HepG2 (cell line): ENCODE results near the gene TBC1D22A. TPM values are rescaled to one million over a fixed set of nuclear protein-coding genes. Genes with fewer than 3 reads are reported as not detected.

Experiments used
- ATAC-seq: fragments of 200-7000 bp; cut with Tn5 transposase; 3 replicates; pipeline ENCODE4 v1.9.1; 2020; ENCODE audit warnings: mild to moderate bottlenecking, moderate library complexity
- BruUV-seq: library from RNA; stranded (reverse); fragments of 400-500 nt; replicated peaks from 2 replicates; lab custom pipeline; 2021; lab: Mats Ljungman, UMichigan
- CTCF ChIA-PET: fragments of 300-600 bp; formaldehyde crosslinking; extraction: SDS; loops from one replicate; lab custom pipeline; 2021; ENCODE audit warnings: low total read pairs, inconsistent platforms, low intra/inter-chr PET ratio; lab: Yijun Ruan, JAX
- POLR2A ChIA-PET: fragments of 350-600 bp; sonication (Branson Sonifier 250); formaldehyde crosslinking; loops from one replicate; lab custom pipeline; 2020; ENCODE audit warnings: antibody characterized with exemption, inconsistent platforms; lab: Yijun Ruan, JAX
- DNase-seq: peaks from one replicate; pipeline ENCODE4 v3.0.0-alpha.2; 2015; ENCODE audit warnings: low spot score
- FAIRE-seq: peaks from 3 replicates; lab custom pipeline; 2011; peaks lifted over from hg19 to GRCh38; lab: Jason Lieb, UNC
- H2AFZ ChIP-seq: one replicate; pipeline ENCODE4 v1.6.1; 2011; ENCODE audit warnings: low read length, inconsistent platforms
- H3K27ac ChIP-seq: fragments of 300-600 bp; 3 replicates; pipeline ENCODE4 v1.8.0; 2011; ENCODE audit warnings: mixed run types, mild to moderate bottlenecking, mixed read lengths, low read length, inconsistent platforms; ENCODE audit not compliant: insufficient read depth; ENCODE audit errors: extremely low read length
- H3K27me3 ChIP-seq, 2 experiments: fragments of 200-600 bp in 1 of 2; 2 replicates in 1 of 2; 3 replicates in 1 of 2; pipeline versions ENCODE4 v1.6.0 to v1.8.0; 2011; ENCODE audit warnings: low read length in 2 of 2, mild to moderate bottlenecking in 2 of 2, moderate library complexity in 2 of 2, inconsistent platforms in 1 of 2; ENCODE audit not compliant: insufficient read depth in 2 of 2, control insufficient read depth in 1 of 2
- H3K36me3 ChIP-seq, 2 experiments: fragments of 200-600 bp in 1 of 2; replicated peaks in 1 of 2; 2 replicates in 1 of 2; 3 replicates in 1 of 2; pipeline versions ENCODE4 v1.5.1 to v1.8.0; 2011; ENCODE audit warnings: low read length in 2 of 2, inconsistent platforms in 1 of 2; ENCODE audit not compliant: insufficient read depth in 2 of 2, control insufficient read depth in 1 of 2
- H3K4me1 ChIP-seq: 2 replicates; pipeline ENCODE4 v1.5.1; 2012; ENCODE audit warnings: low read length, inconsistent platforms; ENCODE audit not compliant: insufficient read depth
- H3K4me2 ChIP-seq: 2 replicates; pipeline ENCODE4 v1.6.0; 2011; ENCODE audit warnings: low read depth, low read length, inconsistent platforms
- H3K4me3 ChIP-seq, 3 experiments: fragments of 200-600 bp in 1 of 3; sonication (generic), shearing (Covaris generic) in 1 of 3; replicated peaks in 1 of 3; 2 replicates each; pipeline ENCODE4 v1.5.1; 2011 to 2016; ENCODE audit warnings: low read length in 3 of 3, inconsistent platforms in 2 of 3, low read depth in 2 of 3, mild to moderate bottlenecking in 2 of 3, control low read depth in 1 of 3, mixed read lengths in 1 of 3; ENCODE audit not compliant: insufficient read depth in 1 of 3
- H3K79me2 ChIP-seq: one replicate; pipeline ENCODE4 v1.6.1; 2011; ENCODE audit warnings: low read length, inconsistent platforms; ENCODE audit not compliant: insufficient read depth
- H3K9ac ChIP-seq: 2 replicates; pipeline ENCODE4 v1.6.0; 2011; ENCODE audit warnings: mild to moderate bottlenecking, low read depth, low read length, inconsistent platforms; ENCODE audit not compliant: insufficient read depth
- H3K9me3 ChIP-seq: 2 replicates; pipeline ENCODE4 v1.5.1; 2012; ENCODE audit warnings: mild to moderate bottlenecking, low read length
- H4K20me1 ChIP-seq: 2 replicates; pipeline ENCODE4 v1.6.0; 2011; ENCODE audit warnings: inconsistent platforms, mild to moderate bottlenecking, low read length, moderate library complexity; ENCODE audit not compliant: insufficient read depth
- NCOA5 ChIP-seq: sonication (generic); formaldehyde crosslinking; IDR thresholded peaks from 2 replicates; pipeline ENCODE4 v1.4.0; 2020; ENCODE audit warnings: missing genetic modification reagents
- SOX5 ChIP-seq: IDR thresholded peaks from 2 replicates; pipeline ENCODE4 v1.6.1; 2016; ENCODE audit warnings: borderline replicate concordance
- USF2 ChIP-seq, 2 experiments: sonication (generic) in 1 of 2; formaldehyde crosslinking in 1 of 2; IDR thresholded peaks; 2 replicates each; pipeline versions ENCODE4 v1.5.1 to v1.6.1; 2011 to 2020; ENCODE audit warnings: borderline replicate concordance in 1 of 2, low read depth in 1 of 2, low read length in 1 of 2, mild to moderate bottlenecking in 1 of 2, missing genetic modification reagents in 1 of 2, moderate library complexity in 1 of 2
- ZHX2 ChIP-seq, 2 experiments: sonication (generic) in 1 of 2; formaldehyde crosslinking in 1 of 2; IDR thresholded peaks; 2 replicates each; pipeline versions ENCODE4 v1.6.1 to v1.9.0; 2014 to 2022; ENCODE audit warnings: antibody characterized with exemption in 1 of 2, borderline replicate concordance in 1 of 2, inconsistent platforms in 1 of 2, low read depth in 1 of 2, missing genetic modification reagents in 1 of 2
- ZMAT3 ChIP-seq: sonication (generic); formaldehyde crosslinking; conservative IDR thresholded peaks from 2 replicates; pipeline ENCODE4 v1.7.0; 2021; ENCODE audit warnings: missing genetic modification reagents
- WGBS: methylation state at CpG from one replicate; pipeline ENCODE4 v1.1.6; 2017; ENCODE audit warnings: low lambda C conversion rate; 5-methylcytosine and 5-hydroxymethylcytosine counted together
- in situ Hi-C: cut with HindIII; loops from 2 replicates; pipeline ENCODE4 v1.10.0; 2017; ENCODE audit warnings: low pct_unique_long_range_greater_than_20kb; ENCODE audit not compliant: extremely low pct_ligation_motif_present
- intact Hi-C: fragments of 100-400 bp; cut with micrococcal nuclease; formaldehyde crosslinking; loops from one replicate; pipeline ENCODE4 v1.10.0; 2022; ENCODE audit not compliant: unreplicated experiment
- polyA plus RNA-seq, 8 experiments: library from polyadenylated mRNA; depleted of rRNA in 3 of 8; stranded (reverse) in 7 of 8; unstranded in 1 of 8; fragments of >200 nt; fragmentation: Illumina TruSeq in 4 of 8; extraction: Trizol in 4 of 8; gene quantifications; 2 replicates each; pipeline versions ENCODE4 v1.2.1 to v1.2.3, GENCODE V29; 2011 to 2016; ENCODE audit warnings: low read depth in 4 of 8, missing spikeins in 1 of 8, mixed read lengths in 1 of 8; ENCODE audit not compliant: insufficient read depth in 1 of 8
- total RNA-seq, 5 experiments: library from RNA; depleted of rRNA; stranded (reverse); fragments of >200 nt; fragmentation: Illumina TruSeq; extraction: Trizol; gene quantifications; 2 replicates each; pipeline ENCODE4 v1.2.3, GENCODE V29; 2016; ENCODE audit warnings: low read depth in 1 of 5
- TF ChIP-seq, protein P1 (sequence below): sonication (generic); formaldehyde crosslinking; IDR thresholded peaks from 2 replicates; pipeline ENCODE4 v1.8.1; 2023; ENCODE audit warnings: mild to moderate bottlenecking, missing genetic modification reagents
- TF ChIP-seq, protein P2 (sequence below): sonication (generic); formaldehyde crosslinking; IDR thresholded peaks from 2 replicates; pipeline ENCODE4 v1.5.1; 2020; ENCODE audit warnings: missing genetic modification reagents, mild to moderate bottlenecking, borderline replicate concordance
- TF ChIP-seq, protein P3 (sequence below): sonication (generic); formaldehyde crosslinking; IDR thresholded peaks from 2 replicates; pipeline ENCODE4 v1.4.0; 2020; ENCODE audit warnings: missing genetic modification reagents

TBC1D22A gene
- total and polyA plus RNA-seq, 2 of the 13 experiments (the other 11 are each of a cell fraction or from before 2014, with no cell fraction given), result 17.3 to 18.0 TPM

- H2AFZ ChIP-seq, result no peak overlapping the region
- TF ChIP-seq, protein P1, sequence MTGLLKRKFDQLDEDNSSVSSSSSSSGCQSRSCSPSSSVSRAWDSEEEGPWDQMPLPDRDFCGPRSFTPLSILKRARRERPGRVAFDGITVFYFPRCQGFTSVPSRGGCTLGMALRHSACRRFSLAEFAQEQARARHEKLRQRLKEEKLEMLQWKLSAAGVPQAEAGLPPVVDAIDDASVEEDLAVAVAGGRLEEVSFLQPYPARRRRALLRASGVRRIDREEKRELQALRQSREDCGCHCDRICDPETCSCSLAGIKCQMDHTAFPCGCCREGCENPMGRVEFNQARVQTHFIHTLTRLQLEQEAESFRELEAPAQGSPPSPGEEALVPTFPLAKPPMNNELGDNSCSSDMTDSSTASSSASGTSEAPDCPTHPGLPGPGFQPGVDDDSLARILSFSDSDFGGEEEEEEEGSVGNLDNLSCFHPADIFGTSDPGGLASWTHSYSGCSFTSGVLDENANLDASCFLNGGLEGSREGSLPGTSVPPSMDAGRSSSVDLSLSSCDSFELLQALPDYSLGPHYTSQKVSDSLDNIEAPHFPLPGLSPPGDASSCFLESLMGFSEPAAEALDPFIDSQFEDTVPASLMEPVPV, result no peak
- TF ChIP-seq, protein P2, sequence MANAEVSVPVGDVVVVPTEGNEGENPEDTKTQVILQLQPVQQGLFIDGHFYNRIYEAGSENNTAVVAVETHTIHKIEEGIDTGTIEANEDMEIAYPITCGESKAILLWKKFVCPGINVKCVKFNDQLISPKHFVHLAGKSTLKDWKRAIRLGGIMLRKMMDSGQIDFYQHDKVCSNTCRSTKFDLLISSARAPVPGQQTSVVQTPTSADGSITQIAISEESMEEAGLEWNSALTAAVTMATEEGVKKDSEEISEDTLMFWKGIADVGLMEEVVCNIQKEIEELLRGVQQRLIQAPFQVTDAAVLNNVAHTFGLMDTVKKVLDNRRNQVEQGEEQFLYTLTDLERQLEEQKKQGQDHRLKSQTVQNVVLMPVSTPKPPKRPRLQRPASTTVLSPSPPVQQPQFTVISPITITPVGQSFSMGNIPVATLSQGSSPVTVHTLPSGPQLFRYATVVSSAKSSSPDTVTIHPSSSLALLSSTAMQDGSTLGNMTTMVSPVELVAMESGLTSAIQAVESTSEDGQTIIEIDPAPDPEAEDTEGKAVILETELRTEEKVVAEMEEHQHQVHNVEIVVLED (CRISPR knock-in tag), result no peak
- TF ChIP-seq SOX5 (no peak), NCOA5 (CRISPR knock-in tag) (no peak), ZHX2 (IDR thresholded peaks at IDR 0.05; ENCODE audit: low read depth) (no peak), ZHX2 (CRISPR knock-in tag; IDR thresholded peaks at IDR 0.05; ENCODE audit: borderline replicate concordance) (no peak), USF2 (IDR thresholded peaks at IDR 0.05; ENCODE audit: low read depth, low read length) (no peak), USF2 (CRISPR knock-in tag; IDR thresholded peaks at IDR 0.05; ENCODE audit: borderline replicate concordance) (no peak), ZMAT3 (CRISPR knock-in tag) (no peak)
- TF ChIP-seq, protein P3, sequence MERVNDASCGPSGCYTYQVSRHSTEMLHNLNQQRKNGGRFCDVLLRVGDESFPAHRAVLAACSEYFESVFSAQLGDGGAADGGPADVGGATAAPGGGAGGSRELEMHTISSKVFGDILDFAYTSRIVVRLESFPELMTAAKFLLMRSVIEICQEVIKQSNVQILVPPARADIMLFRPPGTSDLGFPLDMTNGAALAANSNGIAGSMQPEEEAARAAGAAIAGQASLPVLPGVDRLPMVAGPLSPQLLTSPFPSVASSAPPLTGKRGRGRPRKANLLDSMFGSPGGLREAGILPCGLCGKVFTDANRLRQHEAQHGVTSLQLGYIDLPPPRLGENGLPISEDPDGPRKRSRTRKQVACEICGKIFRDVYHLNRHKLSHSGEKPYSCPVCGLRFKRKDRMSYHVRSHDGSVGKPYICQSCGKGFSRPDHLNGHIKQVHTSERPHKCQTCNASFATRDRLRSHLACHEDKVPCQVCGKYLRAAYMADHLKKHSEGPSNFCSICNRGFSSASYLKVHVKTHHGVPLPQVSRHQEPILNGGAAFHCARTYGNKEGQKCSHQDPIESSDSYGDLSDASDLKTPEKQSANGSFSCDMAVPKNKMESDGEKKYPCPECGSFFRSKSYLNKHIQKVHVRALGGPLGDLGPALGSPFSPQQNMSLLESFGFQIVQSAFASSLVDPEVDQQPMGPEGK (CRISPR knock-in tag), result no peak
Observed at GRCh38 chr22:46908641-46909107, 146.2 kb downstream of the TBC1D22A start.

More at GRCh38 chr22:46908641-46909107, 146.2 kb downstream of the TBC1D22A start:
- ChIA-PET POLR2A (no interaction called here), CTCF (no interaction called here)
- Histone ChIP-seq H3K36me3 (peaks cover 2 to 16% of the 10 kb centered on the region in 2 experiments; a peak in 4 of 5 replicates), H3K4me1 (no peaks in the 10 kb centered on the region), H3K4me2 (no peak overlapping the region), H3K9ac (no peak overlapping the region), H3K27ac (no peak overlapping the region), H3K27me3 (no peaks in the 10 kb centered on the region), H3K9me3 (no peaks in the 10 kb centered on the region), H3K79me2 (no peaks in the 10 kb centered on the region), H3K4me3 (no peak overlapping the region), H4K20me1 (no peaks in the 10 kb centered on the region)
- DNase-seq (no peak), ATAC-seq (no peak), FAIRE-seq (no peak)
- 80% methylated on average over 5 of the region's 15 CpGs for WGBS
- intact Hi-C loops (no loop called here), in situ Hi-C loops (no loop called here)
- BruUV-seq, result no TSS peak
